ENCODE measurements around the gene DIAPH3. TPM values are rescaled to one million over a fixed set of nuclear protein-coding genes. Genes with fewer than 3 reads are reported as not detected.

Gene DIAPH3
- total RNA-seq, 1 experiment from 2014 or later, result 62.3 TPM

GRCh38 chr13:59770451-59770850 lies 393.3 kb downstream of the DIAPH3 start:
- intact Hi-C loops (cut with micrococcal nuclease; ENCODE audit: unreplicated experiment), result loop anchor here (5.0 kb wide), 4 partner anchors 137 to 662 kb away; no protein-coding TSS in a partner anchor
- H3K4me1 ChIP-seq (ENCODE audit: insufficient read depth, low read length, poor library complexity, severe bottlenecking), result peaks cover 75% of the 10 kb centered on the region
- H3K27ac ChIP-seq (ENCODE audit: low read depth, low read length, poor library complexity, severe bottlenecking), result peak overlapping the region; percentile 70

GRCh38 chr13:59766236-59766635 lies 397.5 kb downstream of the DIAPH3 start:
- intact Hi-C loops (cut with micrococcal nuclease; ENCODE audit: unreplicated experiment), result no loop called here

More at GRCh38 chr13:59770451-59770850, 393.3 kb downstream of the DIAPH3 start:
- no TSS peak for BruUV-seq (replicated peaks)
- no peaks in the 10 kb centered on the region for H3K9me3 ChIP-seq (ENCODE audit: low read depth, low read length, poor library complexity, severe bottlenecking)
- no peak overlapping the region for H3K4me3 ChIP-seq (ENCODE audit: low read depth, low read length, poor library complexity, severe bottlenecking)
- TF ChIP-seq EZH2 (IDR thresholded peaks at IDR 0.05; ENCODE audit: borderline replicate concordance, low read depth, low read length, poor library complexity, severe bottlenecking), result no peak
- TF ChIP-seq CTCF (conservative IDR thresholded peaks at IDR 0.05; ENCODE audit: low read depth, low read length), result no peak
- POLR2A ChIA-PET (ENCODE audit: low non-redundant PET), result interaction anchor here (0.6 kb wide), 1 partner anchor 239 kb away, joined by 5 read pairs; no protein-coding TSS in a partner anchor
- peaks cover 5% of the 10 kb centered on the region for H3K36me3 ChIP-seq (ENCODE audit: insufficient read depth, low read length, poor library complexity, severe bottlenecking)
- no peak for DNase-seq (ENCODE audit: low spot score)
- H3K27me3 ChIP-seq (replicated peaks; ENCODE audit: insufficient read depth, low read depth, low read length, poor library complexity), result no peaks in the 10 kb centered on the region
- CTCF ChIA-PET, result interaction anchor here (0.6 to 0.7 kb wide), 2 partner anchors 90 to 601 kb away, joined by 3 read pairs; no protein-coding TSS in a partner anchor

GRCh38 chr13:59755632-59756290 lies 408.0 kb downstream of the DIAPH3 start:
- BruUV-seq (replicated peaks), result no TSS peak
- Histone ChIP-seq H3K27me3 (replicated peaks; ENCODE audit: insufficient read depth, low read depth, low read length, poor library complexity) (no peaks in the 10 kb centered on the region), H3K27ac (ENCODE audit: low read depth, low read length, poor library complexity, severe bottlenecking) (peak overlapping the region; percentile 70), H3K36me3 (ENCODE audit: insufficient read depth, low read length, poor library complexity, severe bottlenecking) (no peaks in the 10 kb centered on the region), H3K4me1 (ENCODE audit: insufficient read depth, low read length, poor library complexity, severe bottlenecking) (peaks cover 51% of the 10 kb centered on the region), H3K4me3 (ENCODE audit: low read depth, low read length, poor library complexity, severe bottlenecking) (no peak overlapping the region), H3K9me3 (ENCODE audit: low read depth, low read length, poor library complexity, severe bottlenecking) (no peaks in the 10 kb centered on the region)
- peak; percentile 64 for DNase-seq (ENCODE audit: low spot score)
- TF ChIP-seq CTCF (conservative IDR thresholded peaks at IDR 0.05; ENCODE audit: low read depth, low read length) (no peak), EZH2 (IDR thresholded peaks at IDR 0.05; ENCODE audit: borderline replicate concordance, low read depth, low read length, poor library complexity, severe bottlenecking) (no peak)
- ChIA-PET CTCF (interaction anchor here (0.6 kb wide), 1 partner anchor 344 kb away, joined by 8 read pairs; no protein-coding TSS in a partner anchor), POLR2A (ENCODE audit: low non-redundant PET) (interaction anchor here (0.5 to 0.8 kb wide), 3 partner anchors 583 to 1371 kb away, joined by 3 to 5 read pairs (median 4); no protein-coding TSS in a partner anchor)
- intact Hi-C loops (cut with micrococcal nuclease; ENCODE audit: unreplicated experiment), result loop anchor here (1.0 to 10.0 kb wide), 8 partner anchors 75 to 677 kb away; no protein-coding TSS in a partner anchor

More at GRCh38 chr13:59766236-59766635, 397.5 kb downstream of the DIAPH3 start:
- Histone ChIP-seq H3K9me3 (ENCODE audit: low read depth, low read length, poor library complexity, severe bottlenecking) (peaks cover 3% of the 10 kb centered on the region), H3K4me3 (ENCODE audit: low read depth, low read length, poor library complexity, severe bottlenecking) (no peak overlapping the region), H3K36me3 (ENCODE audit: insufficient read depth, low read length, poor library complexity, severe bottlenecking) (peaks cover 7% of the 10 kb centered on the region), H3K4me1 (ENCODE audit: insufficient read depth, low read length, poor library complexity, severe bottlenecking) (peaks cover 37% of the 10 kb centered on the region), H3K27ac (ENCODE audit: low read depth, low read length, poor library complexity, severe bottlenecking) (no peak overlapping the region), H3K27me3 (replicated peaks; ENCODE audit: insufficient read depth, low read depth, low read length, poor library complexity) (no peaks in the 10 kb centered on the region)
- no peak for DNase-seq (ENCODE audit: low spot score)
- POLR2A ChIA-PET (ENCODE audit: low non-redundant PET), result no interaction called here
- CTCF ChIA-PET, result no interaction called here
- TF ChIP-seq EZH2 (IDR thresholded peaks at IDR 0.05; ENCODE audit: borderline replicate concordance, low read depth, low read length, poor library complexity, severe bottlenecking), result no peak
- TF ChIP-seq CTCF (conservative IDR thresholded peaks at IDR 0.05; ENCODE audit: low read depth, low read length), result no peak
- no TSS peak for BruUV-seq (replicated peaks)

Measured in A673 (cell line).